ENCODE results near the gene MCU. TPM values are rescaled to one million over a fixed set of nuclear protein-coding genes. Genes with fewer than 3 reads are reported as not detected.

Gene MCU
- polyA plus RNA-seq, 1 donor from 2014 or later = 22.9 TPM

- Histone ChIP-seq H3K9ac (ENCODE audit: low read length) (no peak overlapping the region), H3K4me3 (ENCODE audit: low read length) (no peak overlapping the region), H3K27me3 (ENCODE audit: insufficient read depth, low read depth, low read length) (no peaks in the 10 kb centered on the region), H3K4me2 (ENCODE audit: low read length) (no peak overlapping the region), H3F3A (ENCODE audit: insufficient read depth, low read length, poor library complexity, severe bottlenecking) (no peaks in the 10 kb centered on the region), H3K36me3 (ENCODE audit: insufficient read depth, low read length) (no peaks in the 10 kb centered on the region), H3K9me3 (ENCODE audit: low read length) (no peaks in the 10 kb centered on the region), H4K20me1 (ENCODE audit: insufficient read depth) (no peaks in the 10 kb centered on the region), H2AFZ (ENCODE audit: low read depth, low read length) (no peak overlapping the region), H3K27ac (ENCODE audit: low read length) (no peak overlapping the region), H3K79me2 (replicated peaks; ENCODE audit: insufficient read depth, low read length) (peaks cover 11% of the 10 kb centered on the region), H3K9me2 (ENCODE audit: insufficient read depth, low read length) (no peaks in the 10 kb centered on the region)
- TF ChIP-seq MXI1 (conservative IDR thresholded peaks at IDR 0.05; ENCODE audit: poor library complexity, severe bottlenecking) = no peak
- TF ChIP-seq, protein P1, sequence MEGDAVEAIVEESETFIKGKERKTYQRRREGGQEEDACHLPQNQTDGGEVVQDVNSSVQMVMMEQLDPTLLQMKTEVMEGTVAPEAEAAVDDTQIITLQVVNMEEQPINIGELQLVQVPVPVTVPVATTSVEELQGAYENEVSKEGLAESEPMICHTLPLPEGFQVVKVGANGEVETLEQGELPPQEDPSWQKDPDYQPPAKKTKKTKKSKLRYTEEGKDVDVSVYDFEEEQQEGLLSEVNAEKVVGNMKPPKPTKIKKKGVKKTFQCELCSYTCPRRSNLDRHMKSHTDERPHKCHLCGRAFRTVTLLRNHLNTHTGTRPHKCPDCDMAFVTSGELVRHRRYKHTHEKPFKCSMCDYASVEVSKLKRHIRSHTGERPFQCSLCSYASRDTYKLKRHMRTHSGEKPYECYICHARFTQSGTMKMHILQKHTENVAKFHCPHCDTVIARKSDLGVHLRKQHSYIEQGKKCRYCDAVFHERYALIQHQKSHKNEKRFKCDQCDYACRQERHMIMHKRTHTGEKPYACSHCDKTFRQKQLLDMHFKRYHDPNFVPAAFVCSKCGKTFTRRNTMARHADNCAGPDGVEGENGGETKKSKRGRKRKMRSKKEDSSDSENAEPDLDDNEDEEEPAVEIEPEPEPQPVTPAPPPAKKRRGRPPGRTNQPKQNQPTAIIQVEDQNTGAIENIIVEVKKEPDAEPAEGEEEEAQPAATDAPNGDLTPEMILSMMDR (IDR thresholded peaks at IDR 0.05; ENCODE audit: poor library complexity, severe bottlenecking) = no peak
- no peak for TF ChIP-seq SMC3 (conservative IDR thresholded peaks at IDR 0.05; ENCODE audit: poor library complexity)
- no peak for TF ChIP-seq TAF1 (IDR thresholded peaks at IDR 0.05; ENCODE audit: low read depth)
- no peak for TF ChIP-seq POLR2AphosphoS5 (IDR thresholded peaks at IDR 0.05)
- TF ChIP-seq, protein P2, sequence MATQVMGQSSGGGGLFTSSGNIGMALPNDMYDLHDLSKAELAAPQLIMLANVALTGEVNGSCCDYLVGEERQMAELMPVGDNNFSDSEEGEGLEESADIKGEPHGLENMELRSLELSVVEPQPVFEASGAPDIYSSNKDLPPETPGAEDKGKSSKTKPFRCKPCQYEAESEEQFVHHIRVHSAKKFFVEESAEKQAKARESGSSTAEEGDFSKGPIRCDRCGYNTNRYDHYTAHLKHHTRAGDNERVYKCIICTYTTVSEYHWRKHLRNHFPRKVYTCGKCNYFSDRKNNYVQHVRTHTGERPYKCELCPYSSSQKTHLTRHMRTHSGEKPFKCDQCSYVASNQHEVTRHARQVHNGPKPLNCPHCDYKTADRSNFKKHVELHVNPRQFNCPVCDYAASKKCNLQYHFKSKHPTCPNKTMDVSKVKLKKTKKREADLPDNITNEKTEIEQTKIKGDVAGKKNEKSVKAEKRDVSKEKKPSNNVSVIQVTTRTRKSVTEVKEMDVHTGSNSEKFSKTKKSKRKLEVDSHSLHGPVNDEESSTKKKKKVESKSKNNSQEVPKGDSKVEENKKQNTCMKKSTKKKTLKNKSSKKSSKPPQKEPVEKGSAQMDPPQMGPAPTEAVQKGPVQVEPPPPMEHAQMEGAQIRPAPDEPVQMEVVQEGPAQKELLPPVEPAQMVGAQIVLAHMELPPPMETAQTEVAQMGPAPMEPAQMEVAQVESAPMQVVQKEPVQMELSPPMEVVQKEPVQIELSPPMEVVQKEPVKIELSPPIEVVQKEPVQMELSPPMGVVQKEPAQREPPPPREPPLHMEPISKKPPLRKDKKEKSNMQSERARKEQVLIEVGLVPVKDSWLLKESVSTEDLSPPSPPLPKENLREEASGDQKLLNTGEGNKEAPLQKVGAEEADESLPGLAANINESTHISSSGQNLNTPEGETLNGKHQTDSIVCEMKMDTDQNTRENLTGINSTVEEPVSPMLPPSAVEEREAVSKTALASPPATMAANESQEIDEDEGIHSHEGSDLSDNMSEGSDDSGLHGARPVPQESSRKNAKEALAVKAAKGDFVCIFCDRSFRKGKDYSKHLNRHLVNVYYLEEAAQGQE (IDR thresholded peaks at IDR 0.05; ENCODE audit: borderline replicate concordance) = no peak
- no peak for TF ChIP-seq RAD21 (conservative IDR thresholded peaks at IDR 0.05)
- TF ChIP-seq EP300 (conservative IDR thresholded peaks at IDR 0.05; ENCODE audit: poor library complexity, severe bottlenecking) = no peak
- TF ChIP-seq EZH2 (IDR thresholded peaks at IDR 0.05; ENCODE audit: borderline replicate concordance, insufficient read depth, low read length, poor library complexity, severe bottlenecking) = no peak
Observed at GRCh38 chr10:72689660-72690059, 2.3 kb upstream of the MCU start.

- Histone ChIP-seq H3K27me3 (ENCODE audit: insufficient read depth, low read depth, low read length) (no peaks in the 10 kb centered on the region), H2AFZ (ENCODE audit: low read depth, low read length) (no peak overlapping the region), H3K27ac (ENCODE audit: low read length) (no peak overlapping the region), H3F3A (ENCODE audit: insufficient read depth, low read length, poor library complexity, severe bottlenecking) (no peaks in the 10 kb centered on the region), H3K9me2 (ENCODE audit: insufficient read depth, low read length) (no peaks in the 10 kb centered on the region), H3K9me3 (ENCODE audit: low read length) (no peaks in the 10 kb centered on the region), H3K4me2 (ENCODE audit: low read length) (no peak overlapping the region), H3K79me2 (replicated peaks; ENCODE audit: insufficient read depth, low read length) (peaks cover 15% of the 10 kb centered on the region), H3K36me3 (ENCODE audit: insufficient read depth, low read length) (no peaks in the 10 kb centered on the region), H3K4me3 (ENCODE audit: low read length) (no peak overlapping the region), H3K9ac (ENCODE audit: low read length) (no peak overlapping the region), H4K20me1 (ENCODE audit: insufficient read depth) (no peaks in the 10 kb centered on the region)
- TF ChIP-seq RAD21 (conservative IDR thresholded peaks at IDR 0.05) (no peak), EZH2 (IDR thresholded peaks at IDR 0.05; ENCODE audit: borderline replicate concordance, insufficient read depth, low read length, poor library complexity, severe bottlenecking) (no peak), TAF1 (IDR thresholded peaks at IDR 0.05; ENCODE audit: low read depth) (no peak), MXI1 (conservative IDR thresholded peaks at IDR 0.05; ENCODE audit: poor library complexity, severe bottlenecking) (no peak), POLR2AphosphoS5 (IDR thresholded peaks at IDR 0.05) (no peak), EP300 (conservative IDR thresholded peaks at IDR 0.05; ENCODE audit: poor library complexity, severe bottlenecking) (no peak), SMC3 (conservative IDR thresholded peaks at IDR 0.05; ENCODE audit: poor library complexity) (no peak)
- TF ChIP-seq, protein P2 (IDR thresholded peaks at IDR 0.05; ENCODE audit: borderline replicate concordance) = no peak
- TF ChIP-seq, protein P1 (IDR thresholded peaks at IDR 0.05; ENCODE audit: poor library complexity, severe bottlenecking) = no peak
Observed at GRCh38 chr10:72690071-72690755, 1.7 kb upstream of the MCU start.

Measured in neural cell (in vitro differentiated cells).